Loucy (cell line): ENCODE measurements around the gene SLC19A3.

Source experiments
- EZH2phosphoT487 ChIP-seq: fragments of 200-600 bp; IDR thresholded peaks from 2 replicates; pipeline ENCODE4 v1.6.1; 2018; ENCODE audit warnings: antibody characterized with exemption, mild to moderate bottlenecking, moderate library complexity, borderline replicate concordance
- TF ChIP-seq, protein P1 (sequence below): fragments of 200-600 bp; sonication (generic); conservative IDR thresholded peaks from 2 replicates; pipeline ENCODE4 v1.5.1; 2014; ENCODE audit warnings: mild to moderate bottlenecking, antibody characterized with exemption, low read length

DNA sequence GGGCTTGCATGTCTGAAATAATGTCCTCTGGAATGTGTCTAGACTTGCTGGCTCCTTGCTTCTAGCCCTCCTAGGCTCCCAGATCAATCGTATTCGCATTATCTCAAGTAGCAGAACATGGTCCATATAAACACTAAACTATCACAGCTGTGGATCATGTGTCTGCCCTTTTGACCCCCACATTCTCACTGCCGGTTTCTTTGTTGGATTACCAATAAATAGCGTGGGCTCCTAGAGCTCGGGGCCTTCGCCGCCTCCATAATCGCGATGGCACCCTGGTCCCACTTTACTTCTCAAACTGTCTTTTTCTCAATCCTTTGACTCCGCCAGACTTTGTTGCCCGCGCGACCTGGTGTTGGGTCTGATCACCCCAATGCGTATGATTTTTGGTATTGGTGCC is 21.5 kb upstream of the SLC19A3 start:
- TF ChIP-seq, protein P1, sequence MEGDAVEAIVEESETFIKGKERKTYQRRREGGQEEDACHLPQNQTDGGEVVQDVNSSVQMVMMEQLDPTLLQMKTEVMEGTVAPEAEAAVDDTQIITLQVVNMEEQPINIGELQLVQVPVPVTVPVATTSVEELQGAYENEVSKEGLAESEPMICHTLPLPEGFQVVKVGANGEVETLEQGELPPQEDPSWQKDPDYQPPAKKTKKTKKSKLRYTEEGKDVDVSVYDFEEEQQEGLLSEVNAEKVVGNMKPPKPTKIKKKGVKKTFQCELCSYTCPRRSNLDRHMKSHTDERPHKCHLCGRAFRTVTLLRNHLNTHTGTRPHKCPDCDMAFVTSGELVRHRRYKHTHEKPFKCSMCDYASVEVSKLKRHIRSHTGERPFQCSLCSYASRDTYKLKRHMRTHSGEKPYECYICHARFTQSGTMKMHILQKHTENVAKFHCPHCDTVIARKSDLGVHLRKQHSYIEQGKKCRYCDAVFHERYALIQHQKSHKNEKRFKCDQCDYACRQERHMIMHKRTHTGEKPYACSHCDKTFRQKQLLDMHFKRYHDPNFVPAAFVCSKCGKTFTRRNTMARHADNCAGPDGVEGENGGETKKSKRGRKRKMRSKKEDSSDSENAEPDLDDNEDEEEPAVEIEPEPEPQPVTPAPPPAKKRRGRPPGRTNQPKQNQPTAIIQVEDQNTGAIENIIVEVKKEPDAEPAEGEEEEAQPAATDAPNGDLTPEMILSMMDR, result no peak
- no peak for TF ChIP-seq EZH2phosphoT487
